ENCODE measurements around the gene FIBCD1. TPM values are rescaled to one million over a fixed set of nuclear protein-coding genes. Genes with fewer than 3 reads are reported as not detected.

Gene FIBCD1
- total and polyA plus RNA-seq, 11 donors, result 0.24 to 3.9 (median 1.3) TPM; not detected in 2

- no peaks in the 10 kb centered on the region for H3K9me3 ChIP-seq
- H3K36me3 ChIP-seq, result no peaks in the 10 kb centered on the region
- ATAC-seq (no peak), DNase-seq (no peak)
- no peak overlapping the region for H3K4me3 ChIP-seq
- H3K4me1 ChIP-seq, result peaks cover 0 to 7% (median 0%) of the 10 kb centered on the region in 12 donors
- intact Hi-C loops (cut with DNase I), result no loop called here
- no peak overlapping the region for H3K27ac ChIP-seq
- WGBS, 4 donors, result 61 to 74% (median 68%) methylated on average over 10 of the region's 10 CpGs
- H3K27me3 ChIP-seq, result peaks cover 0 to 14% (median 0%) of the 10 kb centered on the region in 9 donors
- TF ChIP-seq, protein P1, sequence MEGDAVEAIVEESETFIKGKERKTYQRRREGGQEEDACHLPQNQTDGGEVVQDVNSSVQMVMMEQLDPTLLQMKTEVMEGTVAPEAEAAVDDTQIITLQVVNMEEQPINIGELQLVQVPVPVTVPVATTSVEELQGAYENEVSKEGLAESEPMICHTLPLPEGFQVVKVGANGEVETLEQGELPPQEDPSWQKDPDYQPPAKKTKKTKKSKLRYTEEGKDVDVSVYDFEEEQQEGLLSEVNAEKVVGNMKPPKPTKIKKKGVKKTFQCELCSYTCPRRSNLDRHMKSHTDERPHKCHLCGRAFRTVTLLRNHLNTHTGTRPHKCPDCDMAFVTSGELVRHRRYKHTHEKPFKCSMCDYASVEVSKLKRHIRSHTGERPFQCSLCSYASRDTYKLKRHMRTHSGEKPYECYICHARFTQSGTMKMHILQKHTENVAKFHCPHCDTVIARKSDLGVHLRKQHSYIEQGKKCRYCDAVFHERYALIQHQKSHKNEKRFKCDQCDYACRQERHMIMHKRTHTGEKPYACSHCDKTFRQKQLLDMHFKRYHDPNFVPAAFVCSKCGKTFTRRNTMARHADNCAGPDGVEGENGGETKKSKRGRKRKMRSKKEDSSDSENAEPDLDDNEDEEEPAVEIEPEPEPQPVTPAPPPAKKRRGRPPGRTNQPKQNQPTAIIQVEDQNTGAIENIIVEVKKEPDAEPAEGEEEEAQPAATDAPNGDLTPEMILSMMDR (IDR thresholded peaks at IDR 0.05), result no peak
- no peak for TF ChIP-seq POLR2A (IDR thresholded peaks at IDR 0.05)
Observed at GRCh38 chr9:130981002-130981755, 42.1 kb upstream of the FIBCD1 start.

DNA sequence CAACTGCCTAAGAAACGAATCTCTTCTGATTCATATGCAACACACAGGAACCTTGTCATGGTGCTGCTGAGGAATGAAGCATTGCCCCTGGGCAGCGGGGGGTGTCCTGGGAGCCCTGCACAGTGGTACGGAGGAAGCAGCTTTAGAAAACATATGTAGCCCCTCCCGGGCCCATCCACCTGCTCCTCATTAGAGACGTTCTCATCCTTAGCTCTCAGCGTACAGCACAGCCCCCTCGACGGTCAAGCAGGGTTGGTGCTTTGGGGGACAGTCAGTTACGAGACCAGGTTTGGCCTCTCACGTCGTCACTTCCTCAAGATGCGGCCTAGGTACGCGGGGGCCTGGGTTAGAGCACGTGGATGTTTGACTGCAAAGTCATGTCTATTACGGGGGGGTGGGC, 41.5 kb upstream of the FIBCD1 start:
- Histone ChIP-seq H3K9me3 (no peaks in the 10 kb centered on the region), H3K36me3 (no peaks in the 10 kb centered on the region), H3K4me3 (no peak overlapping the region), H3K27me3 (peaks cover 0 to 19% (median 0%) of the 10 kb centered on the region in 9 donors), H3K4me1 (peaks cover 0 to 7% (median 0%) of the 10 kb centered on the region in 12 donors), H3K27ac (no peak overlapping the region)
- ATAC-seq, result no peak
- intact Hi-C loops (cut with DNase I), result no loop called here
- 75 to 80% (median 79%) methylated on average over 16 of the region's 16 CpGs for WGBS, 4 donors
- TF ChIP-seq POLR2A (IDR thresholded peaks at IDR 0.05), result no peak
- TF ChIP-seq, protein P1 (IDR thresholded peaks at IDR 0.05), result no peak
- no peak for DNase-seq

GRCh38 chr9:130979591-130980385, 40.7 kb upstream of the FIBCD1 start:
- ATAC-seq (no peak), DNase-seq (no peak)
- intact Hi-C loops (cut with DNase I), result no loop called here
- Histone ChIP-seq H3K4me3 (no peak overlapping the region), H3K4me1 (peaks cover 0 to 7% (median 0%) of the 10 kb centered on the region in 12 donors), H3K27ac (no peak overlapping the region), H3K9me3 (no peaks in the 10 kb centered on the region), H3K27me3 (peaks cover 0 to 22% (median 0%) of the 10 kb centered on the region in 9 donors), H3K36me3 (no peaks in the 10 kb centered on the region)
- WGBS, 4 donors, result 84 to 90% (median 86%) methylated on average over 20 of the region's 20 CpGs
- TF ChIP-seq, protein P1 (IDR thresholded peaks at IDR 0.05), result no peak
- no peak for TF ChIP-seq POLR2A (IDR thresholded peaks at IDR 0.05)

- Histone ChIP-seq H3K36me3 (no peaks in the 10 kb centered on the region), H3K27me3 (peaks cover 0 to 40% (median 0%) of the 10 kb centered on the region in 9 donors), H3K4me3 (no peak overlapping the region), H3K27ac (peak overlapping the region in 4 of 12 donors; percentile 21 to 41 (median 35)), H3K9me3 (no peaks in the 10 kb centered on the region), H3K4me1 (peaks cover 0 to 7% (median 0%) of the 10 kb centered on the region in 12 donors)
- DNase-seq (peak in 3 of 5 donors; percentile 50 to 86 (median 76)), ATAC-seq (peak; percentile 90 to 96 (median 92))
- intact Hi-C loops (cut with DNase I), result no loop called here
- 19 to 28% (median 24%) methylated on average over 16 of the region's 16 CpGs for WGBS, 4 donors
- TF ChIP-seq, protein P1 (IDR thresholded peaks at IDR 0.05), result no peak
- TF ChIP-seq POLR2A (IDR thresholded peaks at IDR 0.05), result no peak
Observed at GRCh38 chr9:130977811-130978221, 38.8 kb upstream of the FIBCD1 start.
